GM23338 (cell line): ENCODE data around the gene COX10. TPM values are rescaled to one million over a fixed set of nuclear protein-coding genes. Genes with fewer than 3 reads are reported as not detected.
"Not testable (repeated sequence)": the region's sequence is repeated elsewhere in the genome, so short reads cannot be mapped to it uniquely, and the experiment has no call there.

Experiments
- ATAC-seq: fragments of 200-7000 bp; cut with Tn5 transposase; 3 replicates; pipeline ENCODE4 v1.9.1; 2020
- DNase-seq: peaks from one replicate; pipeline ENCODE4 v3.0.0-alpha.2; 2015; ENCODE audit warnings: low spot score
- H2AFZ ChIP-seq: fragments of 200-600 bp; sonication (generic); 2 replicates; pipeline ENCODE4 v1.8.0; 2016; ENCODE audit warnings: antibody characterized with exemption, mild to moderate bottlenecking, moderate library complexity
- H3F3A ChIP-seq: fragments of 200-600 bp; sonication (generic); replicated peaks from 2 replicates; pipeline ENCODE4 v1.8.0; 2017; ENCODE audit warnings: antibody characterized with exemption, mixed run types, low read depth
- H3K27ac ChIP-seq: fragments of 200-600 bp; sonication (generic); 2 replicates; pipeline ENCODE4 v1.6.1; 2016; ENCODE audit warnings: low read depth
- H3K27me3 ChIP-seq: fragments of 200-600 bp; sonication (generic); 2 replicates; pipeline ENCODE4 v1.8.0; 2016; ENCODE audit warnings: mild to moderate bottlenecking, mixed run types, moderate library complexity; ENCODE audit not compliant: insufficient read depth
- H3K36me3 ChIP-seq: fragments of 200-600 bp; sonication (generic); 2 replicates; pipeline ENCODE4 v1.8.0; 2016; ENCODE audit warnings: mild to moderate bottlenecking; ENCODE audit not compliant: insufficient read depth
- H3K4me1 ChIP-seq: fragments of 200-600 bp; sonication (generic); 2 replicates; pipeline ENCODE4 v1.8.0; 2016; ENCODE audit warnings: mild to moderate bottlenecking, moderate library complexity; ENCODE audit not compliant: insufficient read depth
- H3K4me2 ChIP-seq: fragments of 200-600 bp; sonication (generic); 2 replicates; pipeline ENCODE4 v1.7.1; 2017; ENCODE audit warnings: mixed run types
- H3K4me3 ChIP-seq: fragments of 200-600 bp; sonication (generic); 2 replicates; pipeline ENCODE4 v1.6.1; 2016; ENCODE audit warnings: mixed run types
- H3K79me2 ChIP-seq: fragments of 200-600 bp; sonication (generic); replicated peaks from 2 replicates; pipeline ENCODE4 v1.8.0; 2017; ENCODE audit warnings: mild to moderate bottlenecking; ENCODE audit not compliant: insufficient read depth
- H3K9me2 ChIP-seq: fragments of 200-600 bp; sonication (generic); 2 replicates; pipeline ENCODE4 v1.8.0; 2017; ENCODE audit not compliant: insufficient read depth
- H4K20me1 ChIP-seq: fragments of 200-600 bp; sonication (generic); replicated peaks from 2 replicates; pipeline ENCODE4 v1.8.0; 2017; ENCODE audit warnings: mild to moderate bottlenecking; ENCODE audit not compliant: insufficient read depth
- H3K27ac Mint-ChIP-seq: 2 replicates; pipeline ENCODE4 v1.8.0; 2020; ENCODE audit warnings: inconsistent platforms, mild to moderate bottlenecking, moderate library complexity, mixed read lengths
- H3K27me3 Mint-ChIP-seq: 3 replicates; pipeline ENCODE4 v1.8.0; 2022; ENCODE audit warnings: low read depth, mild to moderate bottlenecking, moderate library complexity, mixed read lengths, inconsistent platforms; ENCODE audit not compliant: insufficient read depth, poor library complexity
- H3K36me3 Mint-ChIP-seq: 3 replicates; pipeline ENCODE4 v1.8.0; 2021; ENCODE audit warnings: low read depth, mild to moderate bottlenecking, inconsistent platforms, moderate library complexity, mixed read lengths
- H3K4me1 Mint-ChIP-seq: 3 replicates; pipeline ENCODE4 v1.8.0; 2020; ENCODE audit warnings: mild to moderate bottlenecking, inconsistent platforms, mixed read lengths
- H3K4me3 Mint-ChIP-seq: 3 replicates; pipeline ENCODE4 v1.8.0; 2021; ENCODE audit warnings: moderate library complexity, mild to moderate bottlenecking, inconsistent platforms, mixed read lengths
- H3K9me3 Mint-ChIP-seq: 3 replicates; pipeline ENCODE4 v1.8.0; 2020; ENCODE audit warnings: moderate library complexity, mild to moderate bottlenecking, inconsistent platforms, mixed read lengths
- polyA plus RNA-seq: library from polyadenylated mRNA; unstranded; fragments of >200 nt; fragmentation: Nextera tagmentation; extraction: Ambion mirVana; gene quantifications from 2 replicates; pipeline ENCODE4 v1.2.1, GENCODE V29; 2016
- total RNA-seq: library from RNA; depleted of rRNA; stranded (reverse); fragments of >200 nt; shearing (Covaris generic); gene quantifications from 2 replicates; pipeline ENCODE4 v1.2.3, GENCODE V29; 2014

COX10 gene
- total and polyA plus RNA-seq, 2 experiments from 2014 or later, result 25.7 to 46.6 TPM

DNA sequence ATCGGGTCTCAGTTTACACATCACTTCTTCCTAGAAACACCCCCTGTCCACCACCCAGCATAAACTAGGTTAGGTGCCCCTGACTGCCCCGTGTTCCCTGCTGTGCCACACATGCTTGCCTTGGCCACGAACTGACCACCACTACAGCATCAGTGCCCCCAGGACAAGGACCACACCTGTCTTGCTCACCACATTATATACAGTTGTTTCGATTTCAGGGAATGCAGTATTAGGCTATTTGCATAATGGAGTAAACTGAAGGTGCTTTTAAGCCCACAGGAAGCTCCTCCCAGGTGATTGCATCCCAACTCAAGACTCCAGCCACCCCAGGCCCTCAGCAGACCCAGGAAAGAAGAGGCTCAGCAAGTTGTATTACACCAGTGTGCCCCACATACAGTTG, 117.1 kb downstream of the COX10 start:
- not testable (repeated sequence) for H3K27me3 Mint-ChIP-seq, H3K36me3 ChIP-seq, H3K4me1 Mint-ChIP-seq, DNase-seq, H3F3A ChIP-seq, H3K9me2 ChIP-seq, H3K4me3 ChIP-seq, H3K27ac ChIP-seq, H3K36me3 Mint-ChIP-seq, H2AFZ ChIP-seq, H3K4me2 ChIP-seq, H3K27me3 ChIP-seq, H3K4me3 Mint-ChIP-seq, H3K79me2 ChIP-seq, H3K9me3 Mint-ChIP-seq, H4K20me1 ChIP-seq, H3K4me1 ChIP-seq, ATAC-seq, H3K27ac Mint-ChIP-seq

DNA sequence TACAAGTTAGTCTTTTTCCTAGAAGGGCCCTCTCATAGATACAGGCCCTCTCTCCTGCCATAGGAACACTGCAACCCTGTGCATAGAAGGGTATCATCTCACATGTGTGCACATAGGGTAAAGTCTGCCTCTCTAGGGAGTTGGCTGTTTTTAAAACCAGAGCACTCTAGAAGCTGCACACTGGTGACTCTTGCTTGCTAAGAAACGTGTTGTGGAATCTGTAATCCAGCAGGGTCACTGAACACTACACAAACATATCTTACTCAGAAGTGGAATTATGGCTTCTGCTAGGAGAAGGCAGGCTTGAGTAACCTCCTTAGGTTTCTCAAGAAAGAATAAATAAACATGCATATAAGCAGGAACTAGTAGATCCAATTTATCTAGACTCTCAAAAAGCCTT, 121.5 kb downstream of the COX10 start:
- H3F3A ChIP-seq, result not testable (repeated sequence)

GRCh38 chr17:14191469-14191868, 122.2 kb downstream of the COX10 start:
- not testable (repeated sequence) for H3K27ac ChIP-seq, H3K4me3 ChIP-seq, H3K27me3 Mint-ChIP-seq, H3K9me2 ChIP-seq, ATAC-seq, H3K4me2 ChIP-seq, H3K27ac Mint-ChIP-seq, H3K4me1 ChIP-seq, H2AFZ ChIP-seq, H3K4me3 Mint-ChIP-seq, H3K9me3 Mint-ChIP-seq, H3K36me3 Mint-ChIP-seq, H3K27me3 ChIP-seq, H3K79me2 ChIP-seq, H3F3A ChIP-seq, H4K20me1 ChIP-seq, DNase-seq, H3K36me3 ChIP-seq, H3K4me1 Mint-ChIP-seq

More for the DNA sequence above, 121.5 kb downstream of the COX10 start:
- DNase-seq, H3K27me3 ChIP-seq, H3K27ac ChIP-seq, H3K4me2 ChIP-seq, H3K36me3 Mint-ChIP-seq, H2AFZ ChIP-seq, H3K4me3 Mint-ChIP-seq, H3K4me1 ChIP-seq, H3K9me2 ChIP-seq, H3K4me1 Mint-ChIP-seq, H3K36me3 ChIP-seq, H3K9me3 Mint-ChIP-seq, H3K27me3 Mint-ChIP-seq, H3K4me3 ChIP-seq, H3K27ac Mint-ChIP-seq, H4K20me1 ChIP-seq, H3K79me2 ChIP-seq, ATAC-seq: not testable (repeated sequence)

DNA sequence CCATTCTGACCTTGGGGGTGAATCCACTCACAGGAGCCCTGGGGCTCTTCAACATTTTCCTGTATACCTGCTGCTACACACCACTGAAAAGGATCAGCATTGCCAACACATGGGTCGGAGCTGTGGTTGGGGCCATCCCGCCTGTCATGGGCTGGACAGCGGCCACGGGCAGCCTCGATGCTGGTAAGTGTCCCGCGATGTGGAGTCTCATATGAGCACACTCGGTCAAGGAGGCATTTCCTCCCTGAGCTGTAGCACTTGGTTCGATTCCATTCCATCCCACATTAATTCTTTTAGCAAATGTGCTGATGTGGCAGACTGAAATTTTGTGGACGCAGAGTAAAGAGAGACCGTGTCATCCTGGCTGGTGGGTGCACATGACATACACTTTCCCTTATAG, 122.7 kb downstream of the COX10 start:
- H3K36me3 Mint-ChIP-seq, H3K27ac Mint-ChIP-seq, H3K4me3 ChIP-seq, H4K20me1 ChIP-seq, H3K79me2 ChIP-seq, H3K9me2 ChIP-seq, H3K27me3 ChIP-seq, H3K27ac ChIP-seq, H3K27me3 Mint-ChIP-seq, H3K4me3 Mint-ChIP-seq, H2AFZ ChIP-seq, H3K4me2 ChIP-seq, H3F3A ChIP-seq, H3K36me3 ChIP-seq, H3K4me1 ChIP-seq, H3K4me1 Mint-ChIP-seq, H3K9me3 Mint-ChIP-seq, DNase-seq, ATAC-seq: not testable (repeated sequence)

GRCh38 chr17:14192636-14193344, 123.5 kb downstream of the COX10 start:
- DNase-seq, H3K27me3 ChIP-seq, H3K4me3 Mint-ChIP-seq, H3K27me3 Mint-ChIP-seq, H3K4me2 ChIP-seq, H3K27ac ChIP-seq, H3F3A ChIP-seq, H3K36me3 ChIP-seq, H3K4me3 ChIP-seq, H3K9me2 ChIP-seq, H3K27ac Mint-ChIP-seq, H3K79me2 ChIP-seq, H2AFZ ChIP-seq, H3K4me1 ChIP-seq, H3K4me1 Mint-ChIP-seq, H3K9me3 Mint-ChIP-seq, H4K20me1 ChIP-seq, H3K36me3 Mint-ChIP-seq, ATAC-seq: not testable (repeated sequence)
